ENCODE measurements around the gene MGST2. TPM values are rescaled to one million over a fixed set of nuclear protein-coding genes. Genes with fewer than 3 reads are reported as not detected.

MGST2 gene
- total RNA-seq (2022), result 27.5 and 41.5 TPM in 2 replicates
- percentile 62 among the genes with signal in this experiment for Bru-seq, nascent RNA
- BruChase-seq, experiment 1, labeled RNA remaining after a 6-hour chase, result percentile 51 among the genes with signal in this experiment
- percentile 58 among the genes with signal in this experiment for BruChase-seq, experiment 2, labeled RNA remaining after a 2-hour chase
- long read RNA-seq, transcript MGST2-201 (5 exons, 801 nt), result major isoform, 21 of 34 reads
- long read RNA-seq, partial matches to known transcripts, result 3 of 34 reads
- long read RNA-seq, other reads (novel, unspliced or antisense), result 8 of 34 reads

DNA sequence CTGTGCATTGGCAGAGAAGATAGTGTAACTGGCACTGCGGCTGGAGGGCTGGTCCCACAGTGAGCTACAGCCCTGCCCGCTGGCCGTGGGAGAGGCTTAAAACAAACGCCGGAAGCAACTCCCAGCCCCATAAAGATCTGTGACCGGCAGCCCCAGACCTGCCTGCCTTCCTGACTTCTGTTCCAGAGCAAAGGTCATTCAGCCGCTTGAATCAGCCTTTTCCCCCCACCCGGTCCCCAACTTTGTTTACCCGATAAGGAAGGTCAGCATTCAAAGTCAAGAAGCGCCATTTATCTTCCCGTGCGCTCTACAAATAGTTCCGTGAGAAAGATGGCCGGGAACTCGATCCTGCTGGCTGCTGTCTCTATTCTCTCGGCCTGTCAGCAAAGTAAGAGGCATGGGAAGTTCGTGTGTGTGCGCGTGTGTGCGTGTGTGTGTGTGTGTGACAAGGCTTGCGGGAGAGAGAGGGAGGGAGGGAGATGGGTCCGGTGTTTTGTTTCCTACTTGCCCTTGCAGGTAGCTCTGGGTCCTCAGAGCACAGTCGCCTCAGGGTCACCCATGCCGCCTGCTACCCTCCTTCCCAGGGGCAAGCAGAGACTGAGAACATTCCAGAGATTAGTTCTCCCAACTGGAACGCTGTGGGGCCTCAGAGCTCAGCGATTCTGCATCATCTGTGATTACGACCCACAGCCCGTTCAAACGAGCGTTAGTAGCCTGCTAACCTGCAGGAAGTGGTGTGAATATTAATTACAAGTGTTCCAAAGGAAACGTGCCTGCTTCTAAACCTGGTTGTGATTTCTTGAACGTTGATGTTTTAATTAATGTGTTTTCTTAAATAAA is at the start of gene MGST2:
TSS of gene MGST2 (plus strand) at position 130 of the 840 bp plus-strand sequence. CDS start at position 331, 201 bp downstream.
- peak; percentile 65 for DNase-seq (ENCODE audit: unreplicated experiment)
- POLR2A ChIA-PET, result interaction anchor here (0.6 to 3.4 kb wide), 30 partner anchors 9 to 1153 kb away, joined by 3 to 52 read pairs (median 4); partner anchors contain the start of genes MAML3, NAA15, SCOC and SETD7
- intact Hi-C loops (cut with micrococcal nuclease), result no loop called here
- Mint-ChIP-seq H3K9me3 (ENCODE audit: unreplicated experiment) (no peaks in the 10 kb centered on the region), H3K36me3 (ENCODE audit: insufficient read depth, unreplicated experiment) (no peaks in the 10 kb centered on the region), H3K4me1 (ENCODE audit: insufficient read depth, unreplicated experiment) (peaks cover 23% of the 10 kb centered on the region), H3K4me3 (ENCODE audit: unreplicated experiment) (peak within 1 kb of the TSS; percentile 81), H3K27me3 (ENCODE audit: insufficient read depth, unreplicated experiment) (no peaks in the 10 kb centered on the region), H3K27ac (ENCODE audit: low read depth, unreplicated experiment) (peak within 1 kb of the TSS; percentile 93)
- TF ChIP-seq, protein P1, sequence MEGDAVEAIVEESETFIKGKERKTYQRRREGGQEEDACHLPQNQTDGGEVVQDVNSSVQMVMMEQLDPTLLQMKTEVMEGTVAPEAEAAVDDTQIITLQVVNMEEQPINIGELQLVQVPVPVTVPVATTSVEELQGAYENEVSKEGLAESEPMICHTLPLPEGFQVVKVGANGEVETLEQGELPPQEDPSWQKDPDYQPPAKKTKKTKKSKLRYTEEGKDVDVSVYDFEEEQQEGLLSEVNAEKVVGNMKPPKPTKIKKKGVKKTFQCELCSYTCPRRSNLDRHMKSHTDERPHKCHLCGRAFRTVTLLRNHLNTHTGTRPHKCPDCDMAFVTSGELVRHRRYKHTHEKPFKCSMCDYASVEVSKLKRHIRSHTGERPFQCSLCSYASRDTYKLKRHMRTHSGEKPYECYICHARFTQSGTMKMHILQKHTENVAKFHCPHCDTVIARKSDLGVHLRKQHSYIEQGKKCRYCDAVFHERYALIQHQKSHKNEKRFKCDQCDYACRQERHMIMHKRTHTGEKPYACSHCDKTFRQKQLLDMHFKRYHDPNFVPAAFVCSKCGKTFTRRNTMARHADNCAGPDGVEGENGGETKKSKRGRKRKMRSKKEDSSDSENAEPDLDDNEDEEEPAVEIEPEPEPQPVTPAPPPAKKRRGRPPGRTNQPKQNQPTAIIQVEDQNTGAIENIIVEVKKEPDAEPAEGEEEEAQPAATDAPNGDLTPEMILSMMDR (IDR thresholded peaks at IDR 0.05; ENCODE audit: unreplicated experiment), result no peak
- CTCF ChIA-PET, result interaction anchor here (0.6 to 24.2 kb wide), 13 partner anchors 9 to 664 kb away, joined by 3 to 476 read pairs (median 4); no protein-coding TSS in a partner anchor
- TSS peak; percentile 81 for BruUV-seq (replicated peaks)

DNA sequence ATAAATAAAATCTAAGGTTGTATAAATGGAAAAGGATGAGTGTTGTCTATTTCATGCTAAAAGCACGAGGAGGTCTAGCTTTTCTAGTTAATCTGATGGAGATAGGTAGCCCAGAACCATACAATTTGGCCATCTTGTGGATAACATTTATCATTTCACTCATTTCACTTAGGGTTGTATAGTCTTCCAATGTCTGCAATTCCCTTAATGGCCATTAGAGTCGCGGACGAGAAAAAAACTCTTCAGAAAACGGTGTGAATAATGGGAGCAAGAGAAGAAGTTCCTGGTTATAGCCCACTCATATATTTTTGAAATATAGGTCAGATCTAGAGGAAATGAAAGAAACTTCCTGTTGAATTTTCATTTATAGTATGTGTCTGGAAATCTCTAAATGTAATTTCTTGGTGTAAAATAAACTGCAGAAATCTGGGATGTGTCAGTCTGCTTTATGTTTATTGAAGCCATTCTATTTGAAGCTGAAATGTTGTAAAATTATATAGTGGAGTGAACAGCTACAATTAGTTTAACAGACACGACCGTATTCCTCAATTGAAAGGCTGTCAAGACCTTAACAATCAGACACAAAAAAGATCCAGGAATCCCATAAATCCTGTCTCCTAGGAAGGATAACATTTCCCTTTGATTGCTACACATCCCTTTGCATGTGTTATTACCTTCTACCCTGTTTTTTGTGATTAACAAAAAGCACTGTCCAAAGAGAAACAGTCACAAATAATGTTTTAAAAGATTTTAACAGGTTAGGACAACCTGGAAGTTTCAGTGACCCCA is 47.7 kb upstream of the MGST2 start:
- no TSS peak for BruUV-seq (replicated peaks)
- intact Hi-C loops (cut with micrococcal nuclease), result no loop called here
- CTCF ChIA-PET, result interaction anchor here (0.6 to 5.0 kb wide), 10 partner anchors 9 to 197 kb away, joined by 3 to 45 read pairs (median 3); no protein-coding TSS in a partner anchor
- H3K27me3 Mint-ChIP-seq (ENCODE audit: insufficient read depth, unreplicated experiment), result no peaks in the 10 kb centered on the region
- DNase-seq (ENCODE audit: unreplicated experiment), result no peak
- no peak overlapping the region for H3K4me3 Mint-ChIP-seq (ENCODE audit: unreplicated experiment)
- no peaks in the 10 kb centered on the region for H3K4me1 Mint-ChIP-seq (ENCODE audit: insufficient read depth, unreplicated experiment)
- H3K27ac Mint-ChIP-seq (ENCODE audit: low read depth, unreplicated experiment), result no peak overlapping the region
- H3K36me3 Mint-ChIP-seq (ENCODE audit: insufficient read depth, unreplicated experiment), result no peaks in the 10 kb centered on the region
- no peaks in the 10 kb centered on the region for H3K9me3 Mint-ChIP-seq (ENCODE audit: unreplicated experiment)
- TF ChIP-seq, protein P1 (IDR thresholded peaks at IDR 0.05; ENCODE audit: unreplicated experiment), result no peak
- POLR2A ChIA-PET, result interaction anchor here (0.5 to 1.2 kb wide), 2 partner anchors 28 to 1847 kb away, joined by 3 read pairs; no protein-coding TSS in a partner anchor

DNA sequence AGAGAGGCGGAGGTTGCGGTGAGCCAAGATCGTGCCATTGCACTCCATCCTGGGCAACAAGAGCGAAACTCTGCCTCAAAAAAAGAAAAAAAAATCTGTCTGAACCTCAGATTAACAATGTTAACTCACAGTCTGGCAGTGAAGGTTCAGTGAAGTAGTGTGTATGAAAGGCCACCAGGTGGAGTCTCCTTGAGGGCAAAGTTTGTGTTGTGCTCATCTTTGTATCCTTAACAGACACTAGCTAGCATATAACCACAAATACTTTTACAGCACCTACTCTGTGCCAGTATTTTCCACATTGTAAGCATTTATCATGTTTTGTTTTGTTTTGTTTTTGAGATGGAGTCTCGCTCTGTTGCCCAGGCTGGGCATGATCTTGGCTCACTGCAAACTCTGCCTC is 46.0 kb upstream of the MGST2 start:
- Mint-ChIP-seq H3K4me3 (ENCODE audit: unreplicated experiment) (no peak overlapping the region), H3K9me3 (ENCODE audit: unreplicated experiment) (no peaks in the 10 kb centered on the region), H3K27ac (ENCODE audit: low read depth, unreplicated experiment) (no peak overlapping the region), H3K36me3 (ENCODE audit: insufficient read depth, unreplicated experiment) (no peaks in the 10 kb centered on the region), H3K27me3 (ENCODE audit: insufficient read depth, unreplicated experiment) (no peaks in the 10 kb centered on the region), H3K4me1 (ENCODE audit: insufficient read depth, unreplicated experiment) (no peaks in the 10 kb centered on the region)
- peak; percentile 56 for DNase-seq (ENCODE audit: unreplicated experiment)
- CTCF ChIA-PET, result interaction anchor here (0.5 to 5.0 kb wide), 30 partner anchors 9 to 1058 kb away, joined by 3 to 45 read pairs (median 5); no protein-coding TSS in a partner anchor
- POLR2A ChIA-PET, result interaction anchor here (1.5 to 1.9 kb wide), 2 partner anchors 11 to 32 kb away, joined by 5 to 6 read pairs; no protein-coding TSS in a partner anchor
- intact Hi-C loops (cut with micrococcal nuclease), result loop anchor here (1.0 kb wide), 1 partner anchor 32 kb away; no protein-coding TSS in a partner anchor
- BruUV-seq (replicated peaks), result no TSS peak
- TF ChIP-seq, protein P1 (IDR thresholded peaks at IDR 0.05; ENCODE audit: unreplicated experiment), result peak; percentile 32
